GM21515 (cell line): Measurements from ENCODE around the gene TESK2.
"Not testable (repeated sequence)": the region's sequence is repeated elsewhere in the genome, so short reads cannot be mapped to it uniquely, and the experiment has no call there.

Source experiments
- ATAC-seq: cut with Tn5 transposase; IDR thresholded peaks from one replicate; pipeline ENCODE4 v1.9.1; 2021; ENCODE audit not compliant: unreplicated experiment

TESK2 gene

GRCh38 chr1:45510036-45510971 lies 19.3 kb upstream of the TESK2 start:
- ATAC-seq = no peak

GRCh38 chr1:45508295-45509151 lies 17.6 kb upstream of the TESK2 start:
- no peak for ATAC-seq

GRCh38 chr1:45507893-45508292 lies 16.9 kb upstream of the TESK2 start:
- ATAC-seq = no peak

- no peak for ATAC-seq
Observed at GRCh38 chr1:45507195-45507594, 16.2 kb upstream of the TESK2 start.

- ATAC-seq = no peak
Observed at GRCh38 chr1:45503462-45504360, 12.7 kb upstream of the TESK2 start.

GRCh38 chr1:45501505-45501859 lies 10.5 kb upstream of the TESK2 start:
- ATAC-seq = no peak

GRCh38 chr1:45499415-45499769 lies 8.4 kb upstream of the TESK2 start:
- ATAC-seq = peak; percentile 2

GRCh38 chr1:45498279-45498678 lies 7.3 kb upstream of the TESK2 start:
- no peak for ATAC-seq

- ATAC-seq = no peak
Observed at GRCh38 chr1:45493116-45493697, 2.2 kb upstream of the TESK2 start.

- no peak for ATAC-seq
Observed at GRCh38 chr1:45492691-45493090, 1.7 kb upstream of the TESK2 start.

GRCh38 chr1:45491487-45492260 lies 711 bp upstream of the TESK2 start:
- no peak for ATAC-seq

GRCh38 chr1:45490121-45490625 lies 790 bp downstream of the TESK2 start:
- ATAC-seq = no peak

- not testable (repeated sequence) for ATAC-seq
Observed at GRCh38 chr1:45489379-45489778, 1.6 kb downstream of the TESK2 start.

- ATAC-seq = no peak
Observed at GRCh38 chr1:45488666-45489377, 2.1 kb downstream of the TESK2 start.

GRCh38 chr1:45485949-45486348 lies 5.0 kb downstream of the TESK2 start:
- ATAC-seq = no peak

- ATAC-seq = no peak
Observed at GRCh38 chr1:45479039-45479748, 11.8 kb downstream of the TESK2 start.

GRCh38 chr1:45478121-45478814 lies 12.7 kb downstream of the TESK2 start:
- ATAC-seq = no peak

GRCh38 chr1:45477646-45478045 lies 13.3 kb downstream of the TESK2 start:
- ATAC-seq = no peak
